Liver (tissue), 3 donors: ENCODE results near the gene MALRD1.

Experiments
- FOXA1 ChIP-seq: IDR thresholded peaks from 2 replicates; pipeline ENCODE4 v1.6.1; 2016; ENCODE audit warnings: antibody characterized with exemption
- GABPA ChIP-seq, 2 donors: IDR thresholded peaks in 1 of 2; conservative IDR thresholded peaks in 1 of 2; 2 replicates each; pipeline ENCODE4 v1.6.1; 2016; ENCODE audit warnings: antibody characterized with exemption in 2 of 2, mild to moderate bottlenecking in 1 of 2, moderate library complexity in 1 of 2
- RAD21 ChIP-seq, 2 donors: IDR thresholded peaks; 2 replicates each; pipeline ENCODE4 v1.6.1; 2016; ENCODE audit warnings: antibody characterized with exemption in 2 of 2, mild to moderate bottlenecking in 2 of 2
- REST ChIP-seq: IDR thresholded peaks from 2 replicates; pipeline ENCODE4 v1.6.1; 2016; ENCODE audit warnings: antibody characterized with exemption, mild to moderate bottlenecking
- RXRA ChIP-seq, 2 donors: IDR thresholded peaks; 2 replicates each; pipeline ENCODE4 v1.6.1; 2017 to 2018; ENCODE audit warnings: antibody characterized with exemption in 2 of 2, mild to moderate bottlenecking in 1 of 2
- SP1 ChIP-seq: IDR thresholded peaks from 2 replicates; pipeline ENCODE4 v1.6.1; 2018; ENCODE audit warnings: antibody characterized with exemption, mild to moderate bottlenecking
- TAF1 ChIP-seq: conservative IDR thresholded peaks from 2 replicates; pipeline ENCODE4 v1.6.1; 2016; ENCODE audit warnings: antibody characterized with exemption, mild to moderate bottlenecking
- ZBTB33 ChIP-seq: IDR thresholded peaks from 2 replicates; pipeline ENCODE4 v1.6.1; 2016; ENCODE audit warnings: antibody characterized with exemption
- TF ChIP-seq, protein P1 (sequence below): fragments of 150-350 bp; IDR thresholded peaks from 2 replicates; pipeline ENCODE4 v1.5.1; 2017; ENCODE audit warnings: improper control_type of control experiment, low read depth, low read length; ENCODE audit not compliant: missing input control
- TF ChIP-seq, protein P2 (sequence below): IDR thresholded peaks from 2 replicates; pipeline ENCODE4 v1.6.1; 2016; ENCODE audit warnings: antibody characterized with exemption
- donor health status: healthy.
- donor health status: healthy.

DNA sequence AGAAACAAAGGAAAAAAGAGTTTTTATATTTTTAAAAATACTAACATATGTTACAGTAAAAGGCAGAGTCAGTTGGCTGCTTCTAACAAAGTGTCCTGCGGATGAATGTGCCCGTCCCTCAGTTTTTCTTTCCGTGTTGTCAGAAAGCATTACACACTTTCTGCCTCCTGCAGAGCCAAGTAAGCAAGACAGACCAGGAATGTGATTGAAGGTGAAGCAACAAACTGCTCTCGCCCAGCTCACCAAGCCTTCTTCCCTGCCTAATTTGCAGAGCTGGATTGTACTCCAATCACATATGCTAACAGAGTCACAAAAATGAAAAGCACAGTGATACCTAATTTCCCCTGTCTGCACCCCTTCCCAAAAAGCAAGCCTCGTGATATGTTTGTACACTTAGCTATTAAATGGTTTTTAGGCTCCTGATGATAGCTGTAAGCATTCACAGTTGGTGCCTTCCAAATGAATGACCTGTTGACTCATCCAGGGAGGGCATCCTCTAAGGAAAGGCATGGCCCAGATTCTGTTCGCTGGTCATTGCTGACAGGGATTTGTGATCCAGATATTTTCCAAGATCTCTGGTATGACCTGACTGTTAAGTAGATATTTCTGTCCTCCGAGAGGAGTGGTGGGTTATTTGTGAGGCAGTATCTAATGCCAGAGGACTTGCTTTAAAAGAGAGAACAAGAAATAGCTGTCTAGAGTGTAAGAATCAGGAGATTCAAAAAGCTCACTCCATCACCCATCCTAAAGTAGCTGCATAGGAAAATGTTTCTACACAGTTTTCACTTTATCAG lies 580.4 kb downstream of the MALRD1 start:
- TF ChIP-seq SP1 (no peak), TAF1 (no peak), RXRA (IDR thresholded peaks at IDR 0.05) (no peak), REST (no peak), FOXA1 (no peak), GABPA (IDR thresholded peaks at IDR 0.05 in 1 of 2, conservative IDR thresholded peaks at IDR 0.05 in 1 of 2) (no peak), RAD21 (IDR thresholded peaks at IDR 0.05) (no peak), ZBTB33 (no peak)
- TF ChIP-seq, protein P1, sequence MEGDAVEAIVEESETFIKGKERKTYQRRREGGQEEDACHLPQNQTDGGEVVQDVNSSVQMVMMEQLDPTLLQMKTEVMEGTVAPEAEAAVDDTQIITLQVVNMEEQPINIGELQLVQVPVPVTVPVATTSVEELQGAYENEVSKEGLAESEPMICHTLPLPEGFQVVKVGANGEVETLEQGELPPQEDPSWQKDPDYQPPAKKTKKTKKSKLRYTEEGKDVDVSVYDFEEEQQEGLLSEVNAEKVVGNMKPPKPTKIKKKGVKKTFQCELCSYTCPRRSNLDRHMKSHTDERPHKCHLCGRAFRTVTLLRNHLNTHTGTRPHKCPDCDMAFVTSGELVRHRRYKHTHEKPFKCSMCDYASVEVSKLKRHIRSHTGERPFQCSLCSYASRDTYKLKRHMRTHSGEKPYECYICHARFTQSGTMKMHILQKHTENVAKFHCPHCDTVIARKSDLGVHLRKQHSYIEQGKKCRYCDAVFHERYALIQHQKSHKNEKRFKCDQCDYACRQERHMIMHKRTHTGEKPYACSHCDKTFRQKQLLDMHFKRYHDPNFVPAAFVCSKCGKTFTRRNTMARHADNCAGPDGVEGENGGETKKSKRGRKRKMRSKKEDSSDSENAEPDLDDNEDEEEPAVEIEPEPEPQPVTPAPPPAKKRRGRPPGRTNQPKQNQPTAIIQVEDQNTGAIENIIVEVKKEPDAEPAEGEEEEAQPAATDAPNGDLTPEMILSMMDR = no peak
- TF ChIP-seq, protein P2, sequence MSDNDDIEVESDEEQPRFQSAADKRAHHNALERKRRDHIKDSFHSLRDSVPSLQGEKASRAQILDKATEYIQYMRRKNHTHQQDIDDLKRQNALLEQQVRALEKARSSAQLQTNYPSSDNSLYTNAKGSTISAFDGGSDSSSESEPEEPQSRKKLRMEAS = no peak
